Stimulated activated naive CD8-positive, alpha-beta T cell treated with anti-CD3 and anti-CD28 coated beads, Interleukin-15, Interleukin-2, amounts not matched to agents 100 U/mL and 50 U/mL, for 24 hours (primary cell): ENCODE results near the gene ATRIP.
A peak's percentile ranks its signal among the peaks of the same experiment; 100 is the strongest.

ENCODE experiments used
- ATAC-seq: fragments of 150-1000 bp; cut with Tn5 transposase; one replicate; pipeline ENCODE4 v1.10.0; 2021
- DNase-seq: peaks from one replicate; pipeline ENCODE4 v3.0.0; 2021

Gene ATRIP

GRCh38 chr3:48503401-48504050, 57.0 kb downstream of the ATRIP start:
- ATAC-seq (no peak), DNase-seq (peak; percentile 41)

GRCh38 chr3:48504051-48504946, 57.8 kb downstream of the ATRIP start, which contains the start of gene SHISA5:
SHISA5 (minus strand) TSS chr3:48504174; CDS start chr3:48504094, 80 bp downstream.
- DNase-seq (peak; percentile 77), ATAC-seq (peak; percentile 53)

- DNase-seq (no peak), ATAC-seq (no peak)
Measured at GRCh38 chr3:48505146-48505545, 58.6 kb downstream of the ATRIP start.

GRCh38 chr3:48505968-48506504, 59.5 kb downstream of the ATRIP start:
- ATAC-seq, result no peak
- DNase-seq, result no peak

- ATAC-seq (peak; percentile 85), DNase-seq (peak; percentile 77)
Measured at GRCh38 chr3:48507256-48508061, 60.9 kb downstream of the ATRIP start.

- no peak for DNase-seq
Measured at GRCh38 chr3:48511551-48511950, 65.0 kb downstream of the ATRIP start.

GRCh38 chr3:48514431-48515227, 68.1 kb downstream of the ATRIP start:
- ATAC-seq, result peak; percentile 69
- DNase-seq, result no peak

More at GRCh38 chr3:48511551-48511950, 65.0 kb downstream of the ATRIP start:
- ATAC-seq, result no peak
